Anterior cingulate cortex (tissue), 58 donors: ENCODE results near the gene WDR70.

Experiments
- DNase-seq, 58 donors: peaks; one replicate each; lab custom pipeline; 2025; lab: John Stamatoyannopoulos, UW

WDR70 gene

GRCh38 chr5:37738865-37739488 lies 359.9 kb downstream of the WDR70 start:
- DNase-seq: no peak

GRCh38 chr5:37739817-37740261 lies 360.7 kb downstream of the WDR70 start:
- DNase-seq: no peak

GRCh38 chr5:37740331-37741066 lies 361.4 kb downstream of the WDR70 start:
- DNase-seq: no peak

GRCh38 chr5:37742111-37742510 lies 363.0 kb downstream of the WDR70 start:
- DNase-seq: no peak

GRCh38 chr5:37751227-37751626 lies 372.1 kb downstream of the WDR70 start:
- DNase-seq: no peak

- no peak for DNase-seq
These were observed 375.9 kb downstream of the WDR70 start for GRCh38 chr5:37754976-37755375.

GRCh38 chr5:37755581-37755980 lies 376.5 kb downstream of the WDR70 start:
- no peak for DNase-seq

GRCh38 chr5:37756248-37756647 lies 377.1 kb downstream of the WDR70 start:
- DNase-seq: no peak

GRCh38 chr5:37757980-37758582 lies 379.0 kb downstream of the WDR70 start:
- DNase-seq: no peak

GRCh38 chr5:37767251-37767650 lies 388.1 kb downstream of the WDR70 start:
- DNase-seq: no peak

GRCh38 chr5:37767961-37768360 lies 388.8 kb downstream of the WDR70 start:
- DNase-seq: peak in 15 of 58 donors; percentile 2 to 68 (median 25)

- DNase-seq: no peak
These were observed 389.3 kb downstream of the WDR70 start for GRCh38 chr5:37768371-37768770.

GRCh38 chr5:37769108-37769507 lies 390.0 kb downstream of the WDR70 start:
- no peak for DNase-seq

- no peak for DNase-seq
These were observed 390.7 kb downstream of the WDR70 start for GRCh38 chr5:37769840-37770239.

- no peak for DNase-seq
These were observed 391.7 kb downstream of the WDR70 start for GRCh38 chr5:37770786-37771185.

- peak in 1 of 58 donors; percentile 1 for DNase-seq
These were observed 392.1 kb downstream of the WDR70 start for GRCh38 chr5:37771203-37771611.

GRCh38 chr5:37771731-37772130 lies 392.6 kb downstream of the WDR70 start:
- DNase-seq: no peak

GRCh38 chr5:37772255-37772654 lies 393.1 kb downstream of the WDR70 start:
- no peak for DNase-seq

- no peak for DNase-seq
These were observed 394.7 kb downstream of the WDR70 start for GRCh38 chr5:37773809-37774208.

GRCh38 chr5:37774912-37775483 lies 395.9 kb downstream of the WDR70 start:
- DNase-seq: no peak

- no peak for DNase-seq
These were observed 397.7 kb downstream of the WDR70 start for GRCh38 chr5:37776826-37777225.
